Right atrium auricular region (tissue), 2 donors: ENCODE results near the gene GALNT18. TPM values are rescaled to one million over a fixed set of nuclear protein-coding genes. Genes with fewer than 3 reads are reported as not detected.
A peak's percentile ranks its signal among the peaks of the same experiment; 100 is the strongest.

Experiments
- DNase-seq: peaks from one replicate; pipeline ENCODE4 v3.0.0-alpha.2; 2019; ENCODE audit warnings: low spot score
- H3K27ac ChIP-seq, 2 donors: fragments of 200-600 bp; sonication (generic); 1 replicate in 1 of 2; 2 replicates in 1 of 2; pipeline ENCODE4 v1.5.1; 2016 to 2019
- H3K27me3 ChIP-seq, 2 donors: fragments of 200-600 bp; sonication (generic); one replicate each; pipeline versions ENCODE4 v1.5.1 to v1.6.0; 2017 to 2019
- H3K36me3 ChIP-seq: fragments of 200-600 bp; sonication (generic); one replicate; pipeline ENCODE4 v1.5.1; 2016
- H3K4me1 ChIP-seq, 2 donors: fragments of 200-600 bp; sonication (generic); one replicate each; pipeline versions ENCODE4 v1.5.1 to v1.6.0; 2017 to 2019
- H3K4me3 ChIP-seq, 2 donors: fragments of 200-600 bp; sonication (generic); 1 replicate in 1 of 2; 2 replicates in 1 of 2; pipeline ENCODE4 v1.5.1; 2017 to 2019; ENCODE audit warnings: mild to moderate bottlenecking in 1 of 2, moderate library complexity in 1 of 2
- H3K9me3 ChIP-seq, 2 donors: fragments of 200-600 bp; sonication (generic); one replicate each; pipeline ENCODE4 v1.5.1; 2019
- CTCF ChIP-seq, 2 donors: fragments of 200-600 bp; sonication (generic); IDR thresholded peaks; one replicate each; pipeline ENCODE4 v1.5.1; 2019; ENCODE audit warnings: antibody characterized with exemption in 2 of 2
- total RNA-seq, 2 donors: library from RNA; depleted of rRNA; stranded (reverse); fragments of >200 nt; gene quantifications; one replicate each; pipeline ENCODE4 v1.1.0, GENCODE V29; 2016

Gene GALNT18
- total RNA-seq, 2 donors from 2014 or later: 22.2 to 26.8 TPM

DNA sequence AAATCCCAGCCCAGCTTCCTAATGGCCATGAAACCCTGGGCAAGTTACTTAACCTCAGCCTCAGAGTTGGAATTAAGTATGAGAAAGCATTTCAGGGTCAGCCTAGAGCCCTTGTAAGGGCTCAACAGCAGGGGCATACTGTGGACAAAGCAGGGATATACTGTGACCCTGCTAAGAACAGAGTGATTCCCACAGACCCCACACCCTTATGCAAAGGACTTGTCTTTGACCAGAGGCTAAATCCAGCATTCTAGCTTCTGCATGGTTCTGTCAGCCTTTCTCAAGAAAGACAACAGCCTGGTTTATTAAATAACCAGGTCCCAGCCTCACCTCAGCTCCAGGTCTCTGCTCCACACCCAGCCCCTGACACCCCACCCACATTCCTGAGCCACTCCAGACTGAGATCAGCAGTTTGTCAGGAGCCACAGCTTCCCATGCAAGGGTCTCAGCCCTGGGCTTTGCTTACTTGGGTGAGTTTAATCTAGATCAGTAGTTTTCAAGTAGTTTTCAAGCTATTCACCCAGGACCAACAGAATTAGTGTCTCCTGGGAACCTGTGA, 69.2 kb downstream of the GALNT18 start:
- Histone ChIP-seq H3K36me3 (no peaks in the 10 kb centered on the region), H3K4me3 (no peak overlapping the region), H3K27ac (no peak overlapping the region), H3K27me3 (no peaks in the 10 kb centered on the region), H3K9me3 (no peaks in the 10 kb centered on the region), H3K4me1 (peaks cover 0 to 48% of the 10 kb centered on the region in 2 donors)
- DNase-seq: no peak
- TF ChIP-seq CTCF (IDR thresholded peaks at IDR 0.05): no peak

DNA sequence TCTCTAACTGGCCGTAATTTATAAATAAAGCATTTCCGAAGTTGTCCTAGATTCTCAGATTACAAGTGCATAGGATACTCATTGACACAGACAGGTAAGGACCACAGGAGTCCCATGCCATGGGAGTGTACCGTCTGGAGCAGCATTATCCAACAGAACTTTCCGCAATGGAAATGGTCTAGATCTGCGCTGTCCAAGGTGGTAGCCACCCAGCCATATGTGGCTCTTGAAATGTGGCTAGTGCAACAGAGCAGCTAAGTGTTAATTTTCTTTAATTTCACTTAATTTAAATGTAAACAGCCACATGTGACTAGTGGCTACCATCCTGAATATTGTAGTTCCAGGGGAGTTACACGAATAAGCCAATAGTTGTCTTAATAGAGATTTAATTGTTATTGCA, 71.3 kb downstream of the GALNT18 start:
- DNase-seq: no peak
- no peak for TF ChIP-seq CTCF (IDR thresholded peaks at IDR 0.05)
- no peaks in the 10 kb centered on the region for H3K36me3 ChIP-seq
- H3K4me1 ChIP-seq: peaks cover 0 to 52% of the 10 kb centered on the region in 2 donors
- H3K27ac ChIP-seq: no peak overlapping the region
- H3K27me3 ChIP-seq: no peaks in the 10 kb centered on the region
- no peak overlapping the region for H3K4me3 ChIP-seq
- H3K9me3 ChIP-seq: no peaks in the 10 kb centered on the region

- no peaks in the 10 kb centered on the region for H3K9me3 ChIP-seq
- H3K27me3 ChIP-seq: no peaks in the 10 kb centered on the region
- no peak overlapping the region for H3K4me3 ChIP-seq
- no peak overlapping the region for H3K27ac ChIP-seq
- peaks cover 0 to 55% of the 10 kb centered on the region in 2 donors for H3K4me1 ChIP-seq
- DNase-seq: no peak
- TF ChIP-seq CTCF (IDR thresholded peaks at IDR 0.05): no peak
- no peaks in the 10 kb centered on the region for H3K36me3 ChIP-seq
These were observed 76.2 kb downstream of the GALNT18 start for GRCh38 chr11:11545285-11546275.

GRCh38 chr11:11543656-11544055, 78.1 kb downstream of the GALNT18 start:
- Histone ChIP-seq H3K9me3 (no peaks in the 10 kb centered on the region), H3K4me3 (no peak overlapping the region), H3K27me3 (no peaks in the 10 kb centered on the region), H3K27ac (peak overlapping the region in 1 of 2 donors; percentile 49), H3K36me3 (no peaks in the 10 kb centered on the region), H3K4me1 (peaks cover 0 to 59% of the 10 kb centered on the region in 2 donors)
- no peak for TF ChIP-seq CTCF (IDR thresholded peaks at IDR 0.05)
- DNase-seq: no peak

- Histone ChIP-seq H3K9me3 (no peaks in the 10 kb centered on the region), H3K36me3 (no peaks in the 10 kb centered on the region), H3K4me3 (no peak overlapping the region), H3K4me1 (peaks cover 0 to 84% of the 10 kb centered on the region in 2 donors), H3K27ac (no peak overlapping the region), H3K27me3 (no peaks in the 10 kb centered on the region)
- TF ChIP-seq CTCF (IDR thresholded peaks at IDR 0.05): no peak
- DNase-seq: no peak
These were observed 81.6 kb downstream of the GALNT18 start for GRCh38 chr11:11540157-11540556.
